SK-N-SH treated with all-trans-retinoic acid at 6 μM for 48 hours (cell line): ENCODE data around the gene HADH.
"Not testable (repeated sequence)": the region's sequence is repeated elsewhere in the genome, so short reads cannot be mapped to it uniquely, and the experiment has no call there.

Experiments used
- ATAC-seq: fragments of 200-7000 bp; cut with Tn5 transposase; 3 replicates; pipeline ENCODE4 v1.9.1; 2020; ENCODE audit warnings: mild to moderate bottlenecking, moderate library complexity
- BACH2 ChIP-seq: fragments of 250-450 bp; sonication (Bioruptor Pico); IDR thresholded peaks from 2 replicates; pipeline ENCODE4 v1.9.0; 2021; ENCODE audit warnings: mild to moderate bottlenecking, borderline replicate concordance
- CSDC2 ChIP-seq: fragments of 250-450 bp; sonication (Bioruptor Pico); IDR thresholded peaks from 2 replicates; pipeline ENCODE4 v1.5.0; 2020; ENCODE audit warnings: mild to moderate bottlenecking, moderate library complexity
- CSRNP3 ChIP-seq: fragments of 250-450 bp; sonication (Bioruptor Pico); IDR thresholded peaks from 2 replicates; pipeline ENCODE4 v1.5.1; 2021; ENCODE audit warnings: mild to moderate bottlenecking, moderate library complexity
- ESRRG ChIP-seq: fragments of 250-450 bp; sonication (Bioruptor Pico); IDR thresholded peaks from 2 replicates; pipeline ENCODE4 v1.6.1; 2021; ENCODE audit warnings: mild to moderate bottlenecking
- GLIS3 ChIP-seq: fragments of 250-450 bp; sonication (Bioruptor Pico); IDR thresholded peaks from 2 replicates; pipeline ENCODE4 v1.5.0; 2020; ENCODE audit warnings: mild to moderate bottlenecking, moderate library complexity
- ISL1 ChIP-seq: fragments of 250-450 bp; sonication (Bioruptor Pico); IDR thresholded peaks from 2 replicates; pipeline ENCODE4 v2.1.2; 2022; ENCODE audit warnings: mild to moderate bottlenecking, moderate library complexity
- OSR1 ChIP-seq: fragments of 250-450 bp; sonication (Bioruptor Pico); IDR thresholded peaks from 2 replicates; pipeline ENCODE4 v1.8.0; 2022; ENCODE audit warnings: moderate library complexity, mild to moderate bottlenecking, inconsistent platforms
- PPARA ChIP-seq: fragments of 250-450 bp; sonication (Bioruptor Pico); IDR thresholded peaks from 2 replicates; pipeline ENCODE4 v1.5.0; 2020; ENCODE audit warnings: mild to moderate bottlenecking, borderline replicate concordance
- RARB ChIP-seq: fragments of 250-450 bp; sonication (Bioruptor Pico); IDR thresholded peaks from 2 replicates; pipeline ENCODE4 v1.8.0; 2021; ENCODE audit warnings: mild to moderate bottlenecking, moderate library complexity
- SNAI2 ChIP-seq: fragments of 250-450 bp; sonication (Bioruptor Pico); IDR thresholded peaks from 2 replicates; pipeline ENCODE4 v1.5.0; 2020; ENCODE audit warnings: mild to moderate bottlenecking, moderate library complexity
- TCF4 ChIP-seq: fragments of 250-450 bp; sonication (Bioruptor Pico); IDR thresholded peaks from 2 replicates; pipeline ENCODE4 v1.8.0; 2021; ENCODE audit warnings: mild to moderate bottlenecking, moderate library complexity, borderline replicate concordance
- ZFP3 ChIP-seq: fragments of 250-450 bp; sonication (Bioruptor Pico); IDR thresholded peaks from 2 replicates; pipeline ENCODE4 v1.5.0; 2020; ENCODE audit warnings: mild to moderate bottlenecking, moderate library complexity
- ZFP30 ChIP-seq: fragments of 450-650 bp; formaldehyde crosslinking; IDR thresholded peaks from 2 replicates; pipeline ENCODE4 v1.5.0; 2022; ENCODE audit warnings: mild to moderate bottlenecking, moderate library complexity
- ZNF565 ChIP-seq: fragments of 450-650 bp; formaldehyde crosslinking; conservative IDR thresholded peaks from 2 replicates; pipeline ENCODE4 v1.5.0; 2020; ENCODE audit warnings: low read depth, mild to moderate bottlenecking, moderate library complexity
- ZNF70 ChIP-seq: fragments of 450-650 bp; formaldehyde crosslinking; IDR thresholded peaks from 2 replicates; pipeline ENCODE4 v1.5.0; 2020; ENCODE audit warnings: mild to moderate bottlenecking, moderate library complexity
- ZNF8 ChIP-seq: fragments of 450-650 bp; formaldehyde crosslinking; IDR thresholded peaks from 2 replicates; pipeline ENCODE4 v1.5.0; 2020; ENCODE audit warnings: mild to moderate bottlenecking, moderate library complexity
- TF ChIP-seq, protein P1 (sequence below): fragments of 250-450 bp; sonication (Bioruptor Pico); IDR thresholded peaks from 2 replicates; pipeline ENCODE4 v1.5.1; 2020; ENCODE audit warnings: low read depth, mild to moderate bottlenecking, moderate library complexity
- TF ChIP-seq, protein P2 (sequence below): fragments of 250-450 bp; sonication (Bioruptor Pico); IDR thresholded peaks from 2 replicates; pipeline ENCODE4 v1.5.0; 2020; ENCODE audit warnings: mild to moderate bottlenecking, moderate library complexity
- TF ChIP-seq, protein P3 (sequence below): fragments of 250-450 bp; sonication (Bioruptor Pico); IDR thresholded peaks from 2 replicates; pipeline ENCODE4 v1.8.0; 2021; ENCODE audit warnings: low read depth, mild to moderate bottlenecking, moderate library complexity, borderline replicate concordance
- TF ChIP-seq, protein P4 (sequence below): fragments of 250-450 bp; sonication (Bioruptor Pico); IDR thresholded peaks from 2 replicates; pipeline ENCODE4 v1.8.0; 2020; ENCODE audit warnings: mild to moderate bottlenecking, moderate library complexity, borderline replicate concordance

Gene HADH

DNA sequence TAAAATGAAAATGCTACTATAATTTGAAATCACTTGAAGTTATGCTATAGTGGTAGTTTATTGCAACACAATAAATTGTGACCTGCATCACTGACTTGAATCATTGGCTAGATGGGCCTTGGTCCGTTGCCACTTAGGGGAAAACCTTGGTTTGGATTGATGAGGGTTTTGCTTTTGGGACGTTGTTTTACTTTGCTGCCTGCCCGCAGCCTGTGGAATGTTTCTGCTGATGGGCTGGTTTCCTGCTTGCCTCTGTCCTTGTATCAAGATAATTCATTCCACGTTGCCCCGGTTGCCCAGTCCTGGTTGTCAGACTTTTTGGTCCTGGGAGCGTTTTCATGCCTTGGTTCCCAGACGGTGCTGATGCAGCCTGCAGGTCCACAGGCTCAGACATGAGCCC, 18.3 kb downstream of the HADH start:
- TF ChIP-seq, protein P1, sequence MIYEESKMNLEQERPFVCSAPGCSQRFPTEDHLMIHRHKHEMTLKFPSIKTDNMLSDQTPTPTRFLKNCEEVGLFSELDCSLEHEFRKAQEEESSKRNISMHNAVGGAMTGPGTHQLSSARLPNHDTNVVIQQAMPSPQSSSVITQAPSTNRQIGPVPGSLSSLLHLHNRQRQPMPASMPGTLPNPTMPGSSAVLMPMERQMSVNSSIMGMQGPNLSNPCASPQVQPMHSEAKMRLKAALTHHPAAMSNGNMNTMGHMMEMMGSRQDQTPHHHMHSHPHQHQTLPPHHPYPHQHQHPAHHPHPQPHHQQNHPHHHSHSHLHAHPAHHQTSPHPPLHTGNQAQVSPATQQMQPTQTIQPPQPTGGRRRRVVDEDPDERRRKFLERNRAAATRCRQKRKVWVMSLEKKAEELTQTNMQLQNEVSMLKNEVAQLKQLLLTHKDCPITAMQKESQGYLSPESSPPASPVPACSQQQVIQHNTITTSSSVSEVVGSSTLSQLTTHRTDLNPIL (CRISPR knock-in tag), result no peak
- TF ChIP-seq PPARA (CRISPR knock-in tag) (no peak), BACH2 (no peak)
- TF ChIP-seq, all 23 proteins: peak for 0
- no peak for ATAC-seq

DNA sequence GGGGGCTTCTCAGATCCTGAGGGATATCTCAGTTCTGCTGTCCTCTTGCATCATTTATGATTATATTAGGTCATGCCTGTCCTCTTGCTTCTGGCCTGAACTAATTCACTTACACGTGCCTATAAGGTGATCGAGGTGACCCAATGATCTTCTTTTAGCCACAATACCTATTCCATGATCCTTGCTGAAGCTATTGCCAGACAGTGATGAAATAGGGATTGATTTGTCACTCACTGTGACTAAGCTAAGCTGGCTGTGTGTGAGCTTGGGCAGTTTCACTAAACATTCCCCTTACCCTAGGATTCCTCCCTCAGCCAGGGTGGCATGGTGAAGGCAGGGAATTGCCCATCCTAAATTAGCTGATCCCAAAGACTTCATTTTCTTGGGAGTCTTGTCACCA, 19.0 kb downstream of the HADH start:
- no peak for ATAC-seq
- TF ChIP-seq ZNF8 (no peak), CSDC2 (no peak), ZFP30 (CRISPR knock-in tag) (no peak), CSRNP3 (CRISPR knock-in tag) (no peak), OSR1 (CRISPR knock-in tag) (no peak), ZNF565 (CRISPR knock-in tag) (no peak), PPARA (CRISPR knock-in tag) (no peak), BACH2 (no peak), RARB (CRISPR knock-in tag) (no peak), GLIS3 (CRISPR knock-in tag) (no peak), SNAI2 (CRISPR knock-in tag) (no peak), ESRRG (CRISPR knock-in tag) (no peak)
- TF ChIP-seq, protein P2, sequence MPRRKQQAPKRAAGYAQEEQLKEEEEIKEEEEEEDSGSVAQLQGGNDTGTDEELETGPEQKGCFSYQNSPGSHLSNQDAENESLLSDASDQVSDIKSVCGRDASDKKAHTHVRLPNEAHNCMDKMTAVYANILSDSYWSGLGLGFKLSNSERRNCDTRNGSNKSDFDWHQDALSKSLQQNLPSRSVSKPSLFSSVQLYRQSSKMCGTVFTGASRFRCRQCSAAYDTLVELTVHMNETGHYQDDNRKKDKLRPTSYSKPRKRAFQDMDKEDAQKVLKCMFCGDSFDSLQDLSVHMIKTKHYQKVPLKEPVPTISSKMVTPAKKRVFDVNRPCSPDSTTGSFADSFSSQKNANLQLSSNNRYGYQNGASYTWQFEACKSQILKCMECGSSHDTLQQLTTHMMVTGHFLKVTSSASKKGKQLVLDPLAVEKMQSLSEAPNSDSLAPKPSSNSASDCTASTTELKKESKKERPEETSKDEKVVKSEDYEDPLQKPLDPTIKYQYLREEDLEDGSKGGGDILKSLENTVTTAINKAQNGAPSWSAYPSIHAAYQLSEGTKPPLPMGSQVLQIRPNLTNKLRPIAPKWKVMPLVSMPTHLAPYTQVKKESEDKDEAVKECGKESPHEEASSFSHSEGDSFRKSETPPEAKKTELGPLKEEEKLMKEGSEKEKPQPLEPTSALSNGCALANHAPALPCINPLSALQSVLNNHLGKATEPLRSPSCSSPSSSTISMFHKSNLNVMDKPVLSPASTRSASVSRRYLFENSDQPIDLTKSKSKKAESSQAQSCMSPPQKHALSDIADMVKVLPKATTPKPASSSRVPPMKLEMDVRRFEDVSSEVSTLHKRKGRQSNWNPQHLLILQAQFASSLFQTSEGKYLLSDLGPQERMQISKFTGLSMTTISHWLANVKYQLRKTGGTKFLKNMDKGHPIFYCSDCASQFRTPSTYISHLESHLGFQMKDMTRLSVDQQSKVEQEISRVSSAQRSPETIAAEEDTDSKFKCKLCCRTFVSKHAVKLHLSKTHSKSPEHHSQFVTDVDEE (CRISPR knock-in tag), result no peak
- TF ChIP-seq, protein P3, sequence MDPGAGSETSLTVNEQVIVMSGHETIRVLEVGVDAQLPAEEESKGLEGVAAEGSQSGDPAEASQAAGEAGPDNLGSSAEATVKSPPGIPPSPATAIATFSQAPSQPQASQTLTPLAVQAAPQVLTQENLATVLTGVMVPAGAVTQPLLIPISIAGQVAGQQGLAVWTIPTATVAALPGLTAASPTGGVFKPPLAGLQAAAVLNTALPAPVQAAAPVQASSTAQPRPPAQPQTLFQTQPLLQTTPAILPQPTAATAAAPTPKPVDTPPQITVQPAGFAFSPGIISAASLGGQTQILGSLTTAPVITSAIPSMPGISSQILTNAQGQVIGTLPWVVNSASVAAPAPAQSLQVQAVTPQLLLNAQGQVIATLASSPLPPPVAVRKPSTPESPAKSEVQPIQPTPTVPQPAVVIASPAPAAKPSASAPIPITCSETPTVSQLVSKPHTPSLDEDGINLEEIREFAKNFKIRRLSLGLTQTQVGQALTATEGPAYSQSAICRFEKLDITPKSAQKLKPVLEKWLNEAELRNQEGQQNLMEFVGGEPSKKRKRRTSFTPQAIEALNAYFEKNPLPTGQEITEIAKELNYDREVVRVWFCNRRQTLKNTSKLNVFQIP, result no peak
- TF ChIP-seq, protein P4, sequence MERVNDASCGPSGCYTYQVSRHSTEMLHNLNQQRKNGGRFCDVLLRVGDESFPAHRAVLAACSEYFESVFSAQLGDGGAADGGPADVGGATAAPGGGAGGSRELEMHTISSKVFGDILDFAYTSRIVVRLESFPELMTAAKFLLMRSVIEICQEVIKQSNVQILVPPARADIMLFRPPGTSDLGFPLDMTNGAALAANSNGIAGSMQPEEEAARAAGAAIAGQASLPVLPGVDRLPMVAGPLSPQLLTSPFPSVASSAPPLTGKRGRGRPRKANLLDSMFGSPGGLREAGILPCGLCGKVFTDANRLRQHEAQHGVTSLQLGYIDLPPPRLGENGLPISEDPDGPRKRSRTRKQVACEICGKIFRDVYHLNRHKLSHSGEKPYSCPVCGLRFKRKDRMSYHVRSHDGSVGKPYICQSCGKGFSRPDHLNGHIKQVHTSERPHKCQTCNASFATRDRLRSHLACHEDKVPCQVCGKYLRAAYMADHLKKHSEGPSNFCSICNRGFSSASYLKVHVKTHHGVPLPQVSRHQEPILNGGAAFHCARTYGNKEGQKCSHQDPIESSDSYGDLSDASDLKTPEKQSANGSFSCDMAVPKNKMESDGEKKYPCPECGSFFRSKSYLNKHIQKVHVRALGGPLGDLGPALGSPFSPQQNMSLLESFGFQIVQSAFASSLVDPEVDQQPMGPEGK (CRISPR knock-in tag), result no peak

DNA sequence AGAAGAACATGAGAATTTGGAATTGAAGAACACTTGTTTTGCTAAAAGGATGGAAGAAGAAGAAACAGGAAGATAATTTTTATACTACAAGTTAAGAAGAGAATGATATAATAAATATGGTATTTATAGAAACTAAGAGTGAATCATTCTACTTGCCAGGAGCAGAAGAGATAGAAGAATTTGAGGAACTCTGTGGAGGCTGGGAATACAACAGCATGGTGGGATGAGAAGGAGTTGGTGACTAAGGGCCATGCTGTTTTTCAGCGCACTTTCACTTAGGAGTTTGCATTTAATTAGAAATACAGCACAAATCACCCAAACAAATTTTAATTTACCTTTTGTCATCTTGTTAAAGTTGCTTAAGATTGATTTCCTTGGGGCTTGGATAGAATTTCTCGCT, 20.5 kb downstream of the HADH start:
- ATAC-seq, result peak; percentile 91
- TF ChIP-seq ZFP3 (CRISPR knock-in tag) (peak; percentile 88), ISL1 (CRISPR knock-in tag) (no peak)
- TF ChIP-seq, all 23 proteins: peak for 1

DNA sequence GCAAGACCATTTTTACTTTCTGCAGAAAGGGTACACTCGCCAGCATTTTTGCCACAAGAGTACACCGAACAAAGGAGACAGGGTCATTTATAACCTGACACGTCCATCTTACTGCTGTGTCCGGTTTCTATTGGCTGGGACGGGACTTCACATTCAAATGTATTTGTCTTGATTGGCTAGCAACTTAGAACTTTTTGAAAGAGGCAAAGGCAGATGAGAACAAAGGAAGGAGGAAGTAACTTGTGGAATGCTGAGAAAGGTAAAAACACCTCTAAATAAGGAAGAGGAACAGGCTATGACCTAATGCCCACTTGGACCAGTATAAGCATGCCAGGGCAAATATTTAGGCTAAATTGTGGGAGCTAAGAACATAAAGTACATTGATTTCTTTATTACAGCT, 22.7 kb downstream of the HADH start:
- not testable (repeated sequence) for ATAC-seq

- no peak for ATAC-seq
- TF ChIP-seq ZNF70 (CRISPR knock-in tag), result no peak
- TF ChIP-seq CSDC2, result no peak
- TF ChIP-seq PPARA (CRISPR knock-in tag), result no peak
- no peak for TF ChIP-seq BACH2
- no peak for TF ChIP-seq RARB (CRISPR knock-in tag)
- no peak for TF ChIP-seq ISL1 (CRISPR knock-in tag)
- TF ChIP-seq GLIS3 (CRISPR knock-in tag), result no peak
- TF ChIP-seq, protein P4 (CRISPR knock-in tag), result no peak
- TF ChIP-seq, protein P2 (CRISPR knock-in tag), result no peak
- no peak for TF ChIP-seq SNAI2 (CRISPR knock-in tag)
- TF ChIP-seq ZFP3 (CRISPR knock-in tag), result no peak
- no peak for TF ChIP-seq TCF4 (CRISPR knock-in tag)
Observed at GRCh38 chr4:108013327-108013726, 23.6 kb downstream of the HADH start.
